CMK (cell line): ENCODE measurements around the gene VARS2.
A peak's percentile ranks its signal among the peaks of the same experiment; 100 is the strongest.

ENCODE experiments used
- DNase-seq: peaks from one replicate; pipeline ENCODE4 v3.0.0-alpha.2; 2010; ENCODE audit warnings: low read depth

The VARS2 gene

DNA sequence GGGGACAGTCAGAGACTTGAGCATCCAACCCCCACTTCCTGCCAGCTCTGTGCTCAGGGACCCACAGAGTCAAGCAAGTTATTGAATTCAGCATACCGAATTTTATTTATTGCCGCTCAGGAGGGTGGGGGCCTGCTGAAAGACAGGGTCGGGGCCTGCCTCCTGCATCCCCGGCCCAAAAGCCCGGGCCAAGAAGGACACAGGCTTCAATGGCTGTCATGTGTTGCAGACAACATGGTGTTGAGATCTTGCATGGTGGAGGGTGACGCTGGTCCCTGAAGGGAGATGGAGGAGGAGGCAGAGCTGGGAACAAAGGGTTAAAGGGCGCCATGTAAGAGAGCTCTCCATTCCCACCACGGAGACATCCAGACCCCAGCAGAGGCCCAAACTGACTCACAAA lies 17.2 kb downstream of the VARS2 start:
- DNase-seq = no peak

DNA sequence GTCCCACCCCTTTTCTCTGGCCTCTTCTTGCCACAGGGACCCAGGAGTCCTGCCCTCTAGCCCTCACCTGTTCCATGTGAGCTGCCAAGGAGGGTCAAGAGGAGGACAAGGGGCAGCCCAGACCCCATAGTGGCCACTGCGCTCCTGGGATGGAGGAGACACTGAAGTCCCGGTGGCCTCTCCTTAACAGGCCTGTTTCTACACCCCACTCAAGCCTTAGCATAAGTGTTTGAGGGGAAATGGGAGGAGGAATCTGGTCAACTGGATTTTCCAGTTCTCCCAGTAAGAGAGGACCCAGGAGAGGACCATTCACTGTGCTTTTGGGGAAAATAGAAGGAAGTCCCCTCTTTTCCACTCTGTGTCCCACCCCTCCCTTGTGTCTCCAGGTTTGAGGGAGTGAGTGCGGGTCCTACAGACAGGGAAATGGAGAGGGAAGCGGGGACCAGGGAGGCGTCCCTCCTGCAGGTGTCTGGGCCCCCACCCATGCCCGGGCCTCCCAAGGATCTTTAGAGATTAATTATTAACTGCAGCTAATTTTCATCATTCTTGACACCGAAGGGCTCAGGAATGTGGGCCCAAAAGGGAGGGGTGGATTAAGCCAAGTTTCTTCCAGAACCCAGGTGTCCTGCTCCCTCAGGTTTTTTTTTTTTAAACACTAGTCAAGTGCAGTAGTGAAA lies 18.1 kb downstream of the VARS2 start, which contains the start of gene SFTA2:
Gene SFTA2 (minus strand): TSS at position 202 of the 677 bp plus-strand sequence. CDS start 74 bp downstream, at position 128.
- no peak for DNase-seq

GRCh38 chr6:30932665-30933365 lies 18.8 kb downstream of the VARS2 start:
- no peak for DNase-seq

GRCh38 chr6:30935018-30935417 lies 21.0 kb downstream of the VARS2 start:
- DNase-seq = no peak

DNA sequence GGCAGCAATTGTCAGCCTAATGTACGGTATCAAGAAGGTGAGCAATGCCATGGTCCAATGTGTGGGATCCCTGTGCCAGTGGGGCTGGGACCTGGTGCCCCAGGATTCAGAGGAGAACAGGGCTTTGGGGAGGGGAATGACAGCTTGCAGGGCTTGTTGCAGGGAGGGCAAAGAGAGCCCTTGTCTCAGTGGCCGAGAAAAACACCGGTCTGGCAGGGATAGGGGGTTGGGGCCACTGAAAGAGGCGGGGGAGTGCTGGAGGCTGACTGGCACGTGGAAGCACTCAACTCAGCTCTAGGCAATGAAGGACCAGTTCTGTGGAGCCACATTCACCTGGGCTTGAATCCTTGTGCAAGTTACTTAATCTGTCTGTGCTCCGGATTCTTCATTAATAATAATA lies 23.2 kb downstream of the VARS2 start:
- no peak for DNase-seq

DNA sequence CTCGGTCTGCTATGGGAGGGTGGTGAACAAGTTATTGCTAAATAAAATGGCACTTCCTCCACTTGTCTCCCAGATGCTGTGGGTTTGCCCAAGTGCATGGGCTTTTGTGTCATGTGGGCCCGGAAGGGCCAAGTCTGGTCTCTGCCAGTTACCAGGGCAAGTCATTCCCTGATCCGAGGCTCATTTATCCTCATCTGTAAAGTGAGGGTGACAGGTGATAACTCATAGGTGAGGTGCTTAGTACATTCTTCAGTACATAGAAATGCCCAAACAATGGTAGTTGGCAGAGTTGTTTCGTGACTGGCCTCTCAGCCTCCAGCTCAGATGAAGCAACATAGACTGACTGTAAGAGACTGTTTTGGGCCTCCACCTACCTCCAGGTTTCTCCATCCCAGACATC lies 24.7 kb downstream of the VARS2 start:
- DNase-seq = no peak

- no peak for DNase-seq
These were observed 25.4 kb downstream of the VARS2 start for GRCh38 chr6:30939473-30939872.

DNA sequence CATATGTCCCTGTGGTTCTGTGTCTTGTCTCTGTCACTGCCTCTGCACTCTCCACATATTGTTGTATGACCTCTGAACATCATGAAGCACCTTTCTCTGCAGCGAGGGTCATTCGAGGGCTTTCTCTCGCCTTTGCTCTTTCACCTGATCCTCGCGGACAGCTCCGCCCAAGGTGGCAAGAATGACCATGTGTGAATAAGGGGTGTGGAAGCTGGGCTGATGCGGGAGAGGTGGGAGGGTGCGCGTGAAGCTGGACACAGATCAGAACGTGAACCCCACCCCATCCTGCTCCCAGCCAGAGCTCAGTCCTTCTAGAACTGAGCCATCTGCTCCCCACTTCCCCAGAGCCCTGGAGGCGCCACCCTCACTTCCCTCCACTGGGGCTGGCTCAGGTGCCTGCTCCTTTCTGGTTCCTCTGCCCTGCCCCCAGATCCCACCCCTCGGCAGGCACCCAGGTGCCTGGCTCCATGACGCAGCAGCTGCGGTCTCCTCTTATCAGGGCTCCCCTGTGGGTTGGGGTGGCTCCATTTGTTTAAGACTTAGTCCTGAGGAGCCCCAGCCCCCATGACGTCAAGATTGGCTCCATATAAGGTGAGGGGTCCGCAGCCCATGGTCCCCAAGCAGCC lies 26.4 kb downstream of the VARS2 start, which contains the start of gene MUCL3:
Gene MUCL3 (plus strand): TSS at position 613 of the 626 bp plus-strand sequence. CDS start 27 bp downstream, outside the sequence.
- DNase-seq = no peak

DNA sequence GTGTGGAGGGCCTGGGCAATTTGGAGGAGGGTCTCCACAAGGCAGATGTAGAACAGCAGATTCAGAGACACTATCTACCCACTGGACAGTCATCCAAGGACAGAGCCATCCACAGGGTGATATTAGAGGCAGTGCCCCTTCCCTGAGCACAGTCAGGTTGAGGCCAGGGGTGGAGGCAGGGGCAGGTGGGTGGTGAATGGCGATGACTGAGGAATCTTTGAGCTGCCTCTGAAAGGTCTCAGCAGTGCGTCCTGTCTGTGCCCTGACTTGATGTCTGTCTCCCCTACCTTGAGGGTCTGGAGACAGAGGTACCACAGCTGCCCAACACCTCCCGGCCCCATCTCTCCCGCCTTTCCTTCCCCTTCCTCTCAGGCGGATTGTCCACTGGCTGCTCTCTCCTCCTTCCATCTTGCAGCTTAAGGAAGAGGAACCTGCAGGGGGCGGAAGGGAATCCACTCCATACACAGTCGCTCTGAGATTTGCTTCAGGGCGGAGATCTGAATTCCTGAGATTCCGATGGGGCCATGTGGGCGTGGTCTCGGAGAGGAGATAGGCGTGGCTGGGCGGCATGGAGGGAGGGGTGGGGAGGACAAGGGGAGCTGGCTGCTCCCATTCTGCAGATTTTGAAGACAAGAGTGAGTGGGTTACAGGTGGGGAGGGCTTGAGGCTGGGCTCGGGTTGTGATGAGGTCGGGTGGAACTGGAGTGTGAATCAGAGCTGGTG lies 28.5 kb downstream of the VARS2 start:
- DNase-seq = no peak

GRCh38 chr6:30944051-30944450 lies 30.0 kb downstream of the VARS2 start:
- DNase-seq = no peak

DNA sequence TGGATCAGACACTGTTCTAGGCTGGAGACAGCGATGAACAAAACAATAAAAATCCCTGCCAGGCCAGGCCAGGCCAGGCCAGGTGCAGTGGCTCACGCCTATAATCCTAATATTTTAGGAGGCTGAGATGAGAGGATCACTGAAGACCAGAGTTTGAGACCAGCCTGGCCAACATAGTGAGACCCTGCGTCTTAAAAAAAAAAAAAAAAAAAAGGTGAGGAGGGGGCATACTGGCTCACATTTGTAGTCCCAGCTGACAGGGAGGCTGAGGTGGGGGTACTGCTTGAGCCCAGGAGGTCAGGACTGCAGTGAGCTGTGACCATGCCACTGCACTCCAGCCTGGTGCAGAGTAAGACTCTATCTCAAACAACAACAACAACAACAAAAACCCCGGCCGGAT lies 31.2 kb downstream of the VARS2 start:
- no peak for DNase-seq

GRCh38 chr6:30947231-30947630 lies 33.2 kb downstream of the VARS2 start:
- DNase-seq = no peak

- no peak for DNase-seq
These were observed 34.8 kb downstream of the VARS2 start for GRCh38 chr6:30948811-30949210.

GRCh38 chr6:30951907-30952469 lies 38.0 kb downstream of the VARS2 start:
- DNase-seq = no peak

DNA sequence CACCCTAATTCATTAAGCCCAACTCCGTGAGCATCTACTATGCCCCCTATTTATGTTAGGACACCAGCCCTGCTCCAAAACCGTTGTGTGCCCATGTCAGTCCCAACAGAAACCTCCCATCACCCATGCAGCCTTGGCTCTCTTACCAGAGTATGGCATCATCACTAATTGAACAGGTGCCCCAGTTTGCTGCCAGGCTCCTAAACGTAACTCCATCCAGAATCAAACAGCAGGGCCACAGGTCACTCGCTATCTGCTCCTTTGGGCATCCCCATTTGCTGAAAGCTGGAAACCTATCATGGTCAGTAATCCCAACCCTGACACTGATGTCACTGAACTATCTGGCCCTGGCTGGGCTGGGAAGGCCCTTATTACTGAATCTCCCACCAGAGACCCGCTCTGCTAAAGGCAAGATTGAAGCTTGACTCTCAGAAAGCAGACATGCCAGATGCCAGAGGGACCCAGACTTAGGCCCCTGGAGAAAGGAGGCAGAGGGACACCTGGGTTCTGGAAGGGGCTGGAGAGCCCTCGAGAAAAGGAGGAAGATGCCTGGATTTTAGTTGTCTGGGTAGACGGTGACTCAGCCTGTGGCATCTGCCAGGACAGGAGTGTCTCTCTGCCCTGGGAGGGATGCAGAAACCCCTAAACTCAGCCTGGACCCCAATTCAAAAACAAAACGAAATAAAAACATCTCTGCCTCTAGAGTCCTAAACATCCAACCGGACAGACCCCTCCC lies 40.8 kb downstream of the VARS2 start:
- no peak for DNase-seq

GRCh38 chr6:30955367-30956042 lies 41.5 kb downstream of the VARS2 start:
- DNase-seq = peak; percentile 44

DNA sequence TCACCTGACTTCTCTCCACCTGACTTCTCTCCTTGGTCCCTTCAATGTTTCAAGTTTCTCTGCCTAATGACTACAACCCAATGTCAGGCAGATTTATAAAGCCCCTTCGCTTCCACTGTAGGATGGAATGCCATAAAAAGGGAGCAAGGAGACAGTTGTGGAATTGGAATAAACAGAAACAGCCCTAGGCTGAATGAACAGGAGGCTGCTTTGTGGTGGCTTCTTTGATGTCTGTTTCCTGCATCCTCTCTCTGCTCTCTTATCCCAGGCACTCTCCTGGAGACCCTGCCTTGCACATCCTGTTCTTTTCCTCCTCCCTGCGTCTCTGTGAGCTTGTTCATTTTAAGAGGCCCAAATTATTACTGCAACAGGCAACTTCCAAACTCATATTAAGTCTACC lies 43.7 kb downstream of the VARS2 start:
- DNase-seq = no peak

GRCh38 chr6:30960907-30961673 lies 47.1 kb downstream of the VARS2 start:
- DNase-seq = no peak

GRCh38 chr6:30962716-30963115 lies 48.7 kb downstream of the VARS2 start:
- DNase-seq = no peak

GRCh38 chr6:30963641-30964040 lies 49.6 kb downstream of the VARS2 start:
- no peak for DNase-seq
